Right lung (tissue), 10 donors: ENCODE results near the gene C18orf32. TPM values are rescaled to one million over a fixed set of nuclear protein-coding genes. Genes with fewer than 3 reads are reported as not detected.
"Not testable (repeated sequence)": the region's sequence is repeated elsewhere in the genome, so short reads cannot be mapped to it uniquely, and the experiment has no call there.

Source experiments
- DNase-seq, 2 donors: peaks; one replicate each; pipeline ENCODE4 v3.0.0-alpha.2; 2013
- long read RNA-seq, 8 donors: transcript quantifications; one replicate each; lab custom pipeline, GENCODE V29; 2026
- polyA plus RNA-seq, 5 donors: library from polyadenylated mRNA; unstranded; fragments of 120-200 nt; gene quantifications; one replicate each; pipeline versions ENCODE4 v1.2.1 to v1.2.3, GENCODE V29; 2013; ENCODE audit warnings: inconsistent platforms in 1 of 5, low replicate concordance in 1 of 5; ENCODE audit not compliant: insufficient read length in 5 of 5, insufficient read depth in 1 of 5

C18orf32 gene
- polyA plus RNA-seq, result 10 to 100 TPM; 20.6 to 32.0 (median 26.0) TPM
- long read RNA-seq, donor 1, full-length matches to known transcripts, result 79 of 79 reads
- long read RNA-seq, donor 1, partial matches to known transcripts, result 0 of 79 reads
- long read RNA-seq, donor 1, other reads (novel, unspliced or antisense), result 0 of 79 reads
- long read RNA-seq, donor 2, full-length matches to known transcripts, result 35 of 35 reads
- long read RNA-seq, donor 2, partial matches to known transcripts, result 0 of 35 reads
- long read RNA-seq, donor 2, other reads (novel, unspliced or antisense), result 0 of 35 reads
- long read RNA-seq, donor 3, full-length matches to known transcripts, result 42 of 42 reads
- long read RNA-seq, donor 3, partial matches to known transcripts, result 0 of 42 reads
- long read RNA-seq, donor 3, other reads (novel, unspliced or antisense), result 0 of 42 reads
- long read RNA-seq, donor 4, full-length matches to known transcripts, result 28 of 28 reads
- long read RNA-seq, donor 4, partial matches to known transcripts, result 0 of 28 reads
- long read RNA-seq, donor 4, other reads (novel, unspliced or antisense), result 0 of 28 reads
- long read RNA-seq, donor 5, full-length matches to known transcripts, result 83 of 83 reads
- long read RNA-seq, donor 5, partial matches to known transcripts, result 0 of 83 reads
- long read RNA-seq, donor 5, other reads (novel, unspliced or antisense), result 0 of 83 reads
- long read RNA-seq, donor 6, full-length matches to known transcripts, result 69 of 81 reads
- long read RNA-seq, donor 6, partial matches to known transcripts, result 12 of 81 reads
- long read RNA-seq, donor 6, other reads (novel, unspliced or antisense), result 0 of 81 reads
- long read RNA-seq, donor 7, full-length matches to known transcripts, result 43 of 43 reads
- long read RNA-seq, donor 7, partial matches to known transcripts, result 0 of 43 reads
- long read RNA-seq, donor 7, other reads (novel, unspliced or antisense), result 0 of 43 reads
- long read RNA-seq, donor 8, full-length matches to known transcripts, result 20 of 20 reads
- long read RNA-seq, donor 8, partial matches to known transcripts, result 0 of 20 reads
- long read RNA-seq, donor 8, other reads (novel, unspliced or antisense), result 0 of 20 reads

GRCh38 chr18:49486953-49487710 lies at the start of gene C18orf32:
C18orf32 (minus strand) TSS chr18:49487234; CDS start chr18:49483748, 3,486 bp downstream.
- DNase-seq, result peak; percentile 92 to 93

DNA sequence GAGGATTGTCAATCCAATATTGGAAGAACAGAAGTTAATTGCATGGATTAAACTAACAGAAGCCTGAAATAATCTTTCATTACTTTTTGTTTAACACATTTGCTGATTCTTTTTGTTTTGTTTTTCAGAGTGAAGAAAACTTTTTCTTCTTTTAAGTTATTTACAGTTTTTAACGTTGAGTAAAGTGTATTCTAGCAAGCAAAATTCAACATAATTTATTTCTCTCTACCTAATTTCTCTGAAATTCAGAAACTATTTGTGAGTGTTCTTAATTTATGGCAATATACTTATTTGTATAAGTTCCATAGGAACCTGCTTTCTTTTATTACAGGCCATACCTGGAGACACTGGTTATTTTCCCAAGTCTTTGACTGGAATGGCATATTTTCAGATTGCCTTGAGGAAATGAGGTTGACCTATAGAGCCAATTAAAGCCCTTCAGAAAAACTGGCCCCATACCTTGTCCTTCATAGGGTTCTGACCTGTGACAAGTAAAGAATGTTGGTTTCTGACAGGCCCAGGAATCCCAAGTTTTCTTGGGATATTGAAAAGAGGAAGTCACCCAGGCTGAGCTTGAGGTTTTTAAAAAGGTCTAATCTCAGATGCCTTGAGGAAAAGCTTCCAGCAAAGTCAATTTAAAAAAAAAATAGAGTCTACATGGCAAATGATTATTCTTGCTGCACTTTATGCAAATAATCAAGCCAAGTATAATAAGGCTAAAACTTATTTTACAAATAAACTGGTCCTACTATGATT lies 48.0 kb upstream of the C18orf32 start:
- no peak for DNase-seq

DNA sequence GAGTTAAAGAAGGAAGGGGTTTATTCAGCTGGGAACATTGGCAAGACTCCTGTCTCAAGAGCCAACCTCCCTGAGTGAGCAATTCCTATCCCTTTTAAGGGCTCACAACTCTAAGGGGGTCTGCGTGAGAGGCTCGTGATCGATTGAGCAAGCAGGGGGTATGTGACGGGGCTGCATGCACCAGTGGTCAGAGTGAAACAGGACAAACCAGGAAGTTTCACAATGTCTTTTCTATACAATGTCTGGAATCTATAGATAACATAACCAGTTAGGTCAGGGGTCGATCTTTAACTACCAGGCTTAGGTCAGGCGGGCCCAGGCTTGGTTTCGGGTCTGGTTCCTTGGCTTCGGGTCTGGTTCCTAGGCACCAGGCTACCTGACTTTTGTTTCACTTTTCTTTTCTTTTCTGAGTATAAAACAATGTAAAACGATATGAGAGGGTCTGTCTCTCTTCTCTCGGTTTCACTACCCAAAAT lies 44.7 kb upstream of the C18orf32 start:
- no peak for DNase-seq

DNA sequence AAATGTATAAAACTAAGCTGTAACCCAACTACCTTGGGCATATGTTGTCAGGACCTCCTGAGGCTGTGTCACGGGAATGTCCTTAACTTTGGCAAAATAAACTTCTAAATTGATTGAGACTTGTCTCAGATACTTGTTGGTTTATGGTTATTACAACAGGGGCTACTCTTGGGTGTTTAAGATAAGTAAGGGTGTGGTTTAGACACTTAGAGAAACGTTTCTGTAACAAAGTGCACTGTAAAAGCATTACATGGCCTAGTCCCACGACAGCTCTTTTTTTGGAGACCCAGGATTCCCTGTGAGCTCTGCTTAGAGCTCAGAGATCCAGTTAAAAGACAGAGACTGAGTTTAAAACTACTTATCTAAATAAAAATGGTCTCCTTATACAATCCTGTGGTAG lies 42.6 kb upstream of the C18orf32 start:
- DNase-seq, result no peak

DNA sequence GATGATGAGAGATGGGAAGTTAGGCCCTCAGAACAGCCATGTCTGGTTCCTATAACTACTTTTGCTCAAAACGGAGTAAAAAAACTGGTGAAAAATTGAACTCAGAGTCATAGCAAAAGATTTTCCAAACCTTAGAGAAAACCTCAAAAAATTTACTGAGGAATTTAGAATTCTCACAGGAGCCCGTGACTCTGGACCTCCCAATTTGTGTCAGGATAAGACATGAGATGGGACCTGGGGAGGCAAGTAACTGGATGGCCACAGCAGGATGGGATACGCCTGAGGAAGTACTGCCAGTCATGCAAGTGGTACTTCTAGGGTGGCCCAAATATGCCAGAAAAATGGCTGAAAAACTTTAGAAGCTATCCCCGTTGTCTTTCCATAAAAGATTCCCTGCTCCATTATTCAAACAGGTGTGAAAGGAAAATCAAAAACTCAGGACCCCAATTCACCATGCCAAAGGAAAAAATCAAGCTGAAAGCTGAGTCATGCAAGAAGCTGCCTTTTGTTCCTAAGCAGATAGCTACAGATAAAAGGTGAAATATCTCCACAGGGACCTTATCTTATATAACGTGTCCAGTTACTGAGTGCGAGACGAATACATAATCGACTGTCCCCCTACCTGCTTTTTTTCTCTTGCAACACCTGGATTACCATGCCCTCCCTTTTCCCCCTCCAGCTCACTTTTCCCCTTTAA lies 40.7 kb upstream of the C18orf32 start:
- DNase-seq, result no peak

- DNase-seq, result no peak
These were observed 38.9 kb upstream of the C18orf32 start for GRCh38 chr18:49525981-49526380.

GRCh38 chr18:49524951-49525350 lies 37.9 kb upstream of the C18orf32 start:
- DNase-seq, result no peak

DNA sequence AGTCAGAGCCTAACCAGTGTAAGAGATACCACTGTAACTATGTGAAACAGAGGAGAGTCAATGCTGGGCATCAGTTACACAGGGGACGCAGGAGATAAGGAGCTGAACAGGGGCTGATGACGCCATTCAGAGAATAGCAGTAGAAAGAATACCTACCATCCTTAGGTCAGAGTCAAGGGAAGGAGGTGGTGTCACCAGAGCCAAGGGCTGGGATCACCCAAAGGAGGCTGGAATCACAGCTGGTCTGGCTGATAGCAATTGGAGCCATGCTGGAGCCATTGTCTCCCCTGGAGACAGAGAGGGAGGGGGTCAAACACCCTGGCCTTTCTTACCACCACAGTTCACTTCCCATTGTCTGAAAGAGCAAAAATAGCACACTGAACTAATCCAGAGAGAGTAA lies 37.3 kb upstream of the C18orf32 start:
- DNase-seq, result no peak

DNA sequence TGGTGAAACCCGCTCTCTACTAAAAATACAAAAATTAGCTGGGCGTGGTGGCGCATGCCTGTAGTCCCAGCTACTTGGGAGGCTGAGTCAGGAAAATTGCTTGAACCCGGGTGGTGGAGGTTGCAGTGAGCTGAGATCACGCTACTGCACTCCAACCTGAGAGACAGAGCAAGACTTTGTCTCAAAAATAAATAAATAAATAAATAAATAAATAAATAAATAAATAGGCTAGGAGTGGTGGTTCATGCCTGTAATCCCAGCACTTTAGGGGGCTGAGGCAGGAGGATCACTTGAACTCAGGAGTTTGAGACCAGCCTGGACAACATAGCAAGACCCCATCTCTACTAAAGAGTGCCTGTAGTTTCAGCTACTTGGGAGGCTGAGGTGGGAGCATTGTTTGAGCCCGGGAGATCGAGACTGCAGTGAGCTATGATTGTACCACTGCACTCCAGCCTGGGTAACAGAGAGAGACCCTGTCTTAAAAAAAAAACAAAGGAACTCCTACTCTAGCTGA lies 36.6 kb upstream of the C18orf32 start:
- not testable (repeated sequence) for DNase-seq

DNA sequence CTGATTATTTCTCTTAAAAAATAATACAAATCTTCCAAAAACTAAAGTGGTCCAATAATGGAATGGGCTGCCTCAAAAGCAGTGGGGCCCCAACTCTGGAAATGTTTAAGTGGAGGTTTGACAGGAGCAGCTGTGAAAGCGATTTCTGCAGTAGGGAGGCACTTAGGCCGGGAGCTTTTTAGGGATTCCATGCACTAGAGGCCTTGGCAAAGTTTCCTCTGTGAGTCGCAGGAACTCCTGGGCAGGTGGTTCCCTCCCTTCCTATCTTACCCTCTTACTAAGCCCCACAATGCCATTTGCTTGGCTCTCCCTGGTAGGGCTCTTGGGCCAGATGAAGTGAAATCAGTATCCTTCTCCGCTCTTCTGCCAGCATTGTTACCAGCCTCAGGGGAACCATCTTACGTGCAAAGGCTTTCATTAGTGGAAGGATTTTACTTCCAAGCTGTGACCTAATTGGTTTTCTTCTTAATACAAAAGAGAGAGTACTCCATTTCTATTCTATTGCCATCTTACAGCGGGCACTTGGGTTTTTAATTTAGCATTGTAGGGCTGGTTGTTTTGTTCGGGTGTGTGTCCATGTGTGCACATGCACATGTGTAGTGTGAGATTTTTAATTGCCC lies 34.3 kb upstream of the C18orf32 start:
- DNase-seq, result no peak

GRCh38 chr18:49520661-49521145 lies 33.7 kb upstream of the C18orf32 start:
- DNase-seq, result no peak

DNA sequence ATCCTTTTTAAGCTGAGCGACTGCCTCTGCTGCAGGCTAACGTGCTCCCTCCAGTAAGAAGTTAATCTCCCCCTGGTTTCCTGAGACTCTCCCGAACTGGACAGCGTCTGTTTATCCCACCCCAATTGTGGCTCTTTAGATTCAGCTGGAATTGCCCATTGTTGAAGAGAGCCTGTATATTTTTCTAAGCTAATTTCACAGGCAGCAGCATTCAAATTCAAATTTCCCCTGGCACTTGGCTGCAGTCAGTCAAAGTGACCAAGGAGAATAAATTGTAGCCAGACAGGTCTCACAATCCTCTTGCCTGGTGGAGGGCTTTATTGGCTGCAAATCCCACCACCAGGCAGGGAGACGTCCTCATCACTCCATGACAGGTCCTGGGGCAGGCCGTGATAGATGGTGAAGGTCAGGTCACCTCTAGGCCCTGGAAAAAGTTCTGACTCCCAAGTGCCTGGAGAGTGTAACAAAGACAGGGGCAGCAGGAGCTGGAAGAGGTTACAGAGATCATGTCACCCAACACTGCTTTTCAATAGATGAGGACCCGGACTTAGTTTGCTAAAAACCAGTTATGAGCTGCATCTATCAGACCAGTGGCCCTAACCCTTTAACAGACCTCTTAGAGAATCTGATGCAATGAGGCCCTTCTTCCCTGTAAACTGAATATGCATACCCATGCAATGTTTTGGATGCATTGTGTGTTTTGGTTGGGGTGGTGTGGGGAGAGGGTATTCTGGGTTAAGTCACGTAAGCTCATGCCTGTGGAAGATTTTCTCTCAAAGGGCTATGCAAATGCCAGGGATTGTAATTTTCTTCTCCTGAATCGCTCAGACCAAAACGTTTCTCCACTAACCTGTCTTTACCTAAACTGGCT lies 32.3 kb upstream of the C18orf32 start:
- DNase-seq, result no peak

DNA sequence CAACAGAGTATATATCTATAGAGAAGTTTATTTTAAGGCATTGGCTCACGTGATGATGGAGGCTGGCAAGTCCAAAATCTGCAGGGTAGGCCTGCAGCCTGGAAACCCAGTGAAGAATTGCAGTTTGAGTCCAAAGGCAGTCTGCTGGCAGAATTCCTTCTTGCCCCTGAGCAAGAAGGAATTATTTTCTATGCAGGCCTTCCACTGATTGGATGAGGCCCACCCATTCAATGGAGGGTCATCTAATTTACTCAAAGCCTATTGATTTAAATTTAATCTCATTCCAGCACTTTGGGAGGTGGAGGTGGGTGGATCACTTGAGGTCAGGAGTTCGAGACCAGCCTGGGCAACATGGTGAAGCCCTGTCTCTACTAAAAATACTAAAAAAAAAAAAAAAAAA lies 30.4 kb upstream of the C18orf32 start:
- DNase-seq, result no peak

- DNase-seq, result no peak
These were observed 28.5 kb upstream of the C18orf32 start for GRCh38 chr18:49515516-49515915.

- not testable (repeated sequence) for DNase-seq
These were observed 28.0 kb upstream of the C18orf32 start for GRCh38 chr18:49515003-49515402.

- no peak for DNase-seq
These were observed 27.5 kb upstream of the C18orf32 start for GRCh38 chr18:49514577-49514976.

DNA sequence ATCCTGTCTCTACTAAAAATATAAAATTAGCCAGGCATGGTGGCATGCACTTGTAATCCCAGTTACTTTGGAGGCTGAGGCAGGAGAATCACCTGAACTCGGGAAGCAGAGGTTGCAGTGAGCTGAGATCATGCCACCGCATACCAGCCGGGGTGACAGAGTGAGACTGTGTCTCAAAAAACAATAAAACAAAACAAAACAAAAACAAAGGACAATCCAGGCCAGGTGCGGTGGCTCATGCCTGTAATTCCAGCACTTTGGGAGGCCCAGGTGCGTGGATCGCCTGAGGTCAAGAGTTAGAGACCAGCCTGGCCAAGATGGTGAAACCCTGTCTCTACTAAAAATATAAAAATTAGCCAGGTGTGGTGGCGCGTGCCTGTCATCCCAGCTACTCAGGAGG lies 25.8 kb upstream of the C18orf32 start:
- not testable (repeated sequence) for DNase-seq
